OCI-LY7 (cell line): ENCODE measurements around the gene HPSE2.

Source experiments
- EZH2phosphoT487 ChIP-seq: fragments of 200-600 bp; sonication (generic); IDR thresholded peaks from 2 replicates; pipeline ENCODE4 v1.6.1; 2018; ENCODE audit warnings: low read depth, borderline replicate concordance, mild to moderate bottlenecking, mixed run types, antibody characterized with exemption, low read length, moderate library complexity, mixed read lengths
- TF ChIP-seq, protein P1 (sequence below): fragments of 200-600 bp; sonication (generic); conservative IDR thresholded peaks from 2 replicates; pipeline ENCODE4 v1.5.1; 2014; ENCODE audit warnings: mild to moderate bottlenecking, antibody characterized with exemption, low read length, moderate library complexity, mixed read lengths

DNA sequence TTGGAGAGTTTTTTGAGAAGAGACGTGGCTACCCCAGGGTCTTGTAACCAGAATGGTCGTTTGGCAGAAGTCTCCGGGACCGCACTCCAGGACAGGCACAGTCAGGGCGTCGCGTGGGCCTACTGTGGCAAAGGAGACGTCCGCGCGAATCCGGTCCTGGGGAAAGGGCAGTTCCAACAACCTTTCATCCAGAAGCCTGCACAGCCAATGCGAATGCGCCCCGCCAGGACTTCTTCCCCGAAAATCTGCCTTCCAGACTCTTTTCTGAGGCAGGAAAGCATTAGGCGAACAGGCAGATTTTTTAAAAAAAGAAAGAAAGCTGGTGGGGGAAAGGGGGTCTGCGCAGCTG is 2.0 kb downstream of the HPSE2 start:
- TF ChIP-seq, protein P1, sequence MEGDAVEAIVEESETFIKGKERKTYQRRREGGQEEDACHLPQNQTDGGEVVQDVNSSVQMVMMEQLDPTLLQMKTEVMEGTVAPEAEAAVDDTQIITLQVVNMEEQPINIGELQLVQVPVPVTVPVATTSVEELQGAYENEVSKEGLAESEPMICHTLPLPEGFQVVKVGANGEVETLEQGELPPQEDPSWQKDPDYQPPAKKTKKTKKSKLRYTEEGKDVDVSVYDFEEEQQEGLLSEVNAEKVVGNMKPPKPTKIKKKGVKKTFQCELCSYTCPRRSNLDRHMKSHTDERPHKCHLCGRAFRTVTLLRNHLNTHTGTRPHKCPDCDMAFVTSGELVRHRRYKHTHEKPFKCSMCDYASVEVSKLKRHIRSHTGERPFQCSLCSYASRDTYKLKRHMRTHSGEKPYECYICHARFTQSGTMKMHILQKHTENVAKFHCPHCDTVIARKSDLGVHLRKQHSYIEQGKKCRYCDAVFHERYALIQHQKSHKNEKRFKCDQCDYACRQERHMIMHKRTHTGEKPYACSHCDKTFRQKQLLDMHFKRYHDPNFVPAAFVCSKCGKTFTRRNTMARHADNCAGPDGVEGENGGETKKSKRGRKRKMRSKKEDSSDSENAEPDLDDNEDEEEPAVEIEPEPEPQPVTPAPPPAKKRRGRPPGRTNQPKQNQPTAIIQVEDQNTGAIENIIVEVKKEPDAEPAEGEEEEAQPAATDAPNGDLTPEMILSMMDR, result no peak
- TF ChIP-seq EZH2phosphoT487, result no peak
